Transverse colon (tissue), 4 donors: ENCODE results near the gene HBS1L. TPM values are rescaled to one million over a fixed set of nuclear protein-coding genes. Genes with fewer than 3 reads are reported as not detected.

Experiments used
- DNase-seq: peaks from one replicate; pipeline ENCODE4 v3.0.0-alpha.2; 2019
- H3K27ac ChIP-seq, 4 donors: fragments of 200-600 bp; sonication (generic); 2 replicates each; pipeline ENCODE4 v1.5.1; 2016 to 2018; ENCODE audit warnings: inconsistent platforms in 4 of 4
- H3K27me3 ChIP-seq: fragments of 200-600 bp; sonication (generic); 2 replicates; pipeline ENCODE4 v1.5.1; 2017; ENCODE audit warnings: inconsistent platforms
- H3K36me3 ChIP-seq, 4 donors: fragments of 200-600 bp; sonication (generic); 2 replicates each; pipeline ENCODE4 v1.5.1; 2017 to 2019; ENCODE audit warnings: inconsistent platforms in 4 of 4
- H3K4me1 ChIP-seq, 4 donors: fragments of 200-600 bp; sonication (generic); 2 replicates each; pipeline ENCODE4 v1.5.1; 2017 to 2020; ENCODE audit warnings: inconsistent platforms in 4 of 4
- H3K4me3 ChIP-seq, 4 donors: fragments of 200-600 bp; sonication (generic); 1 replicate in 1 of 4; 2 replicates in 3 of 4; pipeline versions ENCODE4 v1.5.1 to v1.6.1; 2017 to 2019; ENCODE audit warnings: inconsistent platforms in 4 of 4
- H3K9me3 ChIP-seq, 2 donors: fragments of 200-600 bp; sonication (generic); 2 replicates each; pipeline ENCODE4 v1.5.1; 2017 to 2019; ENCODE audit warnings: inconsistent platforms in 2 of 2
- EP300 ChIP-seq: sonication (generic); formaldehyde crosslinking; IDR thresholded peaks from one replicate; pipeline ENCODE4 v1.6.1; 2017; ENCODE audit warnings: antibody characterized with exemption, low read depth
- POLR2A ChIP-seq: fragments of 450-650 bp; IDR thresholded peaks from one replicate; pipeline ENCODE4 v1.6.1; 2016; ENCODE audit warnings: antibody characterized with exemption, mild to moderate bottlenecking, moderate library complexity
- POLR2AphosphoS5 ChIP-seq, 3 donors: sonication (generic); formaldehyde crosslinking; IDR thresholded peaks; one replicate each; pipeline ENCODE4 v1.6.1; 2016; ENCODE audit warnings: antibody characterized with exemption in 3 of 3
- WGBS, 2 donors: methylation state at CpG; one replicate each; pipeline ENCODE4 v1.1.5; 2018; ENCODE audit warnings: low coverage in 1 of 2; 5-methylcytosine and 5-hydroxymethylcytosine counted together
- in situ Hi-C, 4 donors: fragments of 200-750 bp; cut with MboI; loops; one replicate each; pipeline versions ENCODE4 v1.15.0 to v1.15.1; 2017; ENCODE audit warnings: low sequenced_read_pairs in 3 of 4, low pct_ligation_motif_present in 1 of 4, low pct_unique_long_range_greater_than_20kb in 1 of 4
- intact Hi-C: fragments of 100-400 bp; cut with DNase I; formaldehyde crosslinking; loops from one replicate; pipeline ENCODE4 v1.15.1; 2023; ENCODE audit warnings: low total_unique reads
- total RNA-seq, 4 donors: library from RNA; depleted of rRNA; stranded (reverse); fragments of >200 nt; gene quantifications; one replicate each; pipeline ENCODE4 v1.1.0, GENCODE V29; 2016
- TF ChIP-seq, protein P1 (sequence below), 5 experiments: fragments of 200-600 bp in 3 of 5; fragments of 450-650 bp in 2 of 5; sonication (generic) in 3 of 5; IDR thresholded peaks; 1 replicate in 2 of 5; 2 replicates in 3 of 5; pipeline ENCODE4 v1.5.1; 2016 to 2017; ENCODE audit warnings: antibody characterized with exemption in 5 of 5, inconsistent platforms in 3 of 5, mild to moderate bottlenecking in 2 of 5, moderate library complexity in 1 of 5

HBS1L gene
- total RNA-seq, 4 donors from 2014 or later, result 18.9 to 33.2 (median 27.1) TPM

DNA sequence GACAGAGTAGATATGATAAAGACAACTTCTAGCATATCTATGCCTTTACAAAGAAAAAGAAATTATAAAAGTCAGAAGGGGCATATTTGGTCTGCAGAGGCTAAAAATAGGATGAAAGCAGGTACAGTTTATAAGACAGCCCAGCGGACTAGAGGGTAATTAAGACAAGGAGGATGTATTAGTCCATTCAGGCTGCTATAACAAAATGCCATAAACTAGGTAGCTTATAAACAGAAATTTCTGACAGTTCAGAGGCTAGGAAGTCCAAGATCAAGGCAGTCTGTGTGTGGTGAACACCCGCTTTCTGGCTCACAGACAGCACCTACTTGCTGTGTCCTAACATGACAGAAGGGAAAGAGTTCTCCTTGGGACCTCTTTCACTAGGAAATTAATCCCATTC lies 5.7 kb downstream of the HBS1L start:
- H3K27ac ChIP-seq, result no peak overlapping the region
- no peaks in the 10 kb centered on the region for H3K27me3 ChIP-seq
- no peak for TF ChIP-seq POLR2A
- TF ChIP-seq, protein P1, sequence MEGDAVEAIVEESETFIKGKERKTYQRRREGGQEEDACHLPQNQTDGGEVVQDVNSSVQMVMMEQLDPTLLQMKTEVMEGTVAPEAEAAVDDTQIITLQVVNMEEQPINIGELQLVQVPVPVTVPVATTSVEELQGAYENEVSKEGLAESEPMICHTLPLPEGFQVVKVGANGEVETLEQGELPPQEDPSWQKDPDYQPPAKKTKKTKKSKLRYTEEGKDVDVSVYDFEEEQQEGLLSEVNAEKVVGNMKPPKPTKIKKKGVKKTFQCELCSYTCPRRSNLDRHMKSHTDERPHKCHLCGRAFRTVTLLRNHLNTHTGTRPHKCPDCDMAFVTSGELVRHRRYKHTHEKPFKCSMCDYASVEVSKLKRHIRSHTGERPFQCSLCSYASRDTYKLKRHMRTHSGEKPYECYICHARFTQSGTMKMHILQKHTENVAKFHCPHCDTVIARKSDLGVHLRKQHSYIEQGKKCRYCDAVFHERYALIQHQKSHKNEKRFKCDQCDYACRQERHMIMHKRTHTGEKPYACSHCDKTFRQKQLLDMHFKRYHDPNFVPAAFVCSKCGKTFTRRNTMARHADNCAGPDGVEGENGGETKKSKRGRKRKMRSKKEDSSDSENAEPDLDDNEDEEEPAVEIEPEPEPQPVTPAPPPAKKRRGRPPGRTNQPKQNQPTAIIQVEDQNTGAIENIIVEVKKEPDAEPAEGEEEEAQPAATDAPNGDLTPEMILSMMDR (IDR thresholded peaks at IDR 0.05), result no peak
- no peak for TF ChIP-seq EP300
- TF ChIP-seq POLR2AphosphoS5 (IDR thresholded peaks at IDR 0.05), result no peak
- WGBS, 2 donors, result 85 to 96% methylated on average over 2 of the region's 2 CpGs
- H3K9me3 ChIP-seq, result no peaks in the 10 kb centered on the region
- DNase-seq, result no peak
- no peak overlapping the region for H3K4me3 ChIP-seq
- H3K36me3 ChIP-seq, result peaks cover 0 to 8% (median 0%) of the 10 kb centered on the region in 4 donors
- H3K4me1 ChIP-seq, result peaks cover 9 to 22% (median 12%) of the 10 kb centered on the region in 4 donors
- in situ Hi-C loops (no loop called here), intact Hi-C loops (no loop called here)

DNA sequence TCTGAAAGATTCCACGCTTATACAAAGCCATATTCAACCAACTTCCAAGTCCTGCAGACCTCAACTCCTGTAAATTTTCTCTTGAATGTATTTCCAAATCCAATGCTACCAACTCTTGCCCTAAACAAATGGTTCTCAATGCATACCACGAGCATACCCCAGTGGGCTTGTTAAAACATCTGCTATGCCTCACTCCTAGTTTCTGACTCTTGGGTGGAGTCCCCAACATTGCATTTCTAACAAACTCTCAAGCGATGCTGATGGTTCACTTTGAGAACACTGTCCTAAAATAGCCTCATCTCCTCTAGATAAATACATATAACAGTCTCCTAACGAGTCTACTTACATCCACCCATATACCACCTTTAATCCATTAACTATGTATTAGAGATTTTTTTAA lies 7.3 kb downstream of the HBS1L start:
- intact Hi-C loops, result no loop called here
- no peak overlapping the region for H3K4me3 ChIP-seq
- peaks cover 0 to 8% (median 0%) of the 10 kb centered on the region in 4 donors for H3K36me3 ChIP-seq
- 82 to 90% methylated on average over 4 of the region's 4 CpGs for WGBS, 2 donors
- TF ChIP-seq POLR2AphosphoS5 (IDR thresholded peaks at IDR 0.05) (no peak), EP300 (no peak), POLR2A (no peak)
- TF ChIP-seq, protein P1 (IDR thresholded peaks at IDR 0.05), result no peak
- in situ Hi-C loops, result no loop called here
- no peak overlapping the region for H3K27ac ChIP-seq
- H3K9me3 ChIP-seq, result no peaks in the 10 kb centered on the region
- DNase-seq, result no peak
- no peaks in the 10 kb centered on the region for H3K27me3 ChIP-seq
- peaks cover 0 to 6% (median 0%) of the 10 kb centered on the region in 4 donors for H3K4me1 ChIP-seq

DNA sequence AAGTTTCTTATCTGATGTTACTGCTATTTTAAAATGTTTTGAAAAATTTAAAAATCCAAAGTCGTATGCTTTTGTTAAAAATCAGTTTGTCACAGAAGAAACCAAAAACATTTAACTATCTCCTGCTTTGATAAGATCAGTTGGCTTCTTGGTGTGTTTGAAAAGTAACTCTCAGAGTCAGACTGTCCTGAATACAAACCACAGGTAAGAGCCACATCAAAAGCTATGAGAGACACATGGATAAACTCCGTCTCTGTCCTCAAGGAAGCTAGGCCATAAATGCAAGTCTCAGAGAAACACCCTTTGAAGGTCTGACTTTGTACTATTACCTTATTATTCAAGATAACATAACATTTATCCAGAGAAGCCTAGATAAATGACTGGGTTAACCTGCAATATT lies 7.7 kb downstream of the HBS1L start:
- Histone ChIP-seq H3K27ac (no peak overlapping the region), H3K36me3 (peaks cover 0 to 8% (median 0%) of the 10 kb centered on the region in 4 donors), H3K4me3 (no peak overlapping the region), H3K4me1 (peaks cover 0 to 2% (median 0%) of the 10 kb centered on the region in 4 donors), H3K27me3 (no peaks in the 10 kb centered on the region), H3K9me3 (no peaks in the 10 kb centered on the region)
- in situ Hi-C loops, result no loop called here
- TF ChIP-seq EP300, result no peak
- TF ChIP-seq, protein P1 (IDR thresholded peaks at IDR 0.05), result no peak
- no peak for TF ChIP-seq POLR2A
- TF ChIP-seq POLR2AphosphoS5 (IDR thresholded peaks at IDR 0.05), result no peak
- intact Hi-C loops, result no loop called here
- 70 to 75% methylated on average over 2 of the region's 2 CpGs for WGBS, 2 donors
- DNase-seq, result no peak

DNA sequence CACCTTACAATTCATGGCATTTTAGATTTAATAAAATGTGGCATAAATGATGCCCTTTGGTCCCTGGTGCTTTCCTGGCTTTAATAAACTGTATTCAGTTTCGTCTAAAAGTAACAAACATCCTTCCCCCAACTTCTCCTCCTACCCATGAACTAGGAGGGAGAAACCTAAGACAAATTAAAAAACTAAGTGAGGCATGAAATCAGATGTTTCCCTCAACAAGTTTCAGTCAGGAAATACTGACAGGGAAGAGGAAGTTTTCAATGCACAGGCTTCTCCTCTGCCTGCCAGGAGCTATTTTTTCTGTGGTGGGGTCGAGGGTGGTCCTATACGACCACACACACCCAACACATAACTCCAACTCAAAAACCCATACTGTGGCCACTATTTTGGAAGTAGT lies 10.0 kb downstream of the HBS1L start:
- TF ChIP-seq, protein P1 (IDR thresholded peaks at IDR 0.05), result no peak
- TF ChIP-seq POLR2A, result no peak
- no peak for TF ChIP-seq POLR2AphosphoS5 (IDR thresholded peaks at IDR 0.05)
- TF ChIP-seq EP300, result no peak
- Histone ChIP-seq H3K4me1 (no peaks in the 10 kb centered on the region), H3K27me3 (no peaks in the 10 kb centered on the region), H3K36me3 (peaks cover 0 to 8% (median 0%) of the 10 kb centered on the region in 4 donors), H3K27ac (no peak overlapping the region), H3K4me3 (no peak overlapping the region), H3K9me3 (no peaks in the 10 kb centered on the region)
- intact Hi-C loops (no loop called here), in situ Hi-C loops (no loop called here)
- WGBS, 2 donors, result 70 to 73% methylated on average over 3 of the region's 3 CpGs
- DNase-seq, result no peak
